OCI-LY1 (cell line): ENCODE data around the gene TRPM3.

ENCODE experiments used
- EZH2 ChIP-seq: fragments of 200-600 bp; sonication (generic), shearing (Covaris generic); IDR thresholded peaks from 2 replicates; pipeline ENCODE4 v1.8.0; 2017; ENCODE audit warnings: borderline replicate concordance, mixed run types, mild to moderate bottlenecking, antibody characterized with exemption, low read length, moderate library complexity, mixed read lengths
- TF ChIP-seq, protein P1 (sequence below): fragments of 200-600 bp; sonication (generic), shearing (Covaris generic); IDR thresholded peaks from 2 replicates; pipeline ENCODE4 v1.5.1; 2017; ENCODE audit warnings: mild to moderate bottlenecking, antibody characterized with exemption, low read length, moderate library complexity, mixed read lengths

DNA sequence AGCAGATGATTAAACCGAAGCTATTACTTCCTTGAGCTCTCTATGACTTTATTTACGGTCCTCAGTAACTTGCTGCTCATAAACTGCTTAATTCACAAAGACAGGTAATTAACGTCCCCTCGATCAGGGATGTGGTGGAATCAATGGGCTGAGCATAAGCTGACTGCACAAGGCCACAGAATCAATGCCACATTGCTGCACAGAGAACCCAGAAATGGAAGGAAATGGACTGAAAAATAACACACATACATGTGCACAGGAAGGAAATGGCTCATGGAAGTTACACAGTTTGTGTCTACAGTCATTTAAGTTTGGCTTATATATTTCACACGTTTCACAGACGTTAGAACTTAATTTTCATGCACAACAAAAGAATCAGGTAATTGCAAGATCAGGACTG is 588.7 kb downstream of the TRPM3 start:
- TF ChIP-seq, protein P1, sequence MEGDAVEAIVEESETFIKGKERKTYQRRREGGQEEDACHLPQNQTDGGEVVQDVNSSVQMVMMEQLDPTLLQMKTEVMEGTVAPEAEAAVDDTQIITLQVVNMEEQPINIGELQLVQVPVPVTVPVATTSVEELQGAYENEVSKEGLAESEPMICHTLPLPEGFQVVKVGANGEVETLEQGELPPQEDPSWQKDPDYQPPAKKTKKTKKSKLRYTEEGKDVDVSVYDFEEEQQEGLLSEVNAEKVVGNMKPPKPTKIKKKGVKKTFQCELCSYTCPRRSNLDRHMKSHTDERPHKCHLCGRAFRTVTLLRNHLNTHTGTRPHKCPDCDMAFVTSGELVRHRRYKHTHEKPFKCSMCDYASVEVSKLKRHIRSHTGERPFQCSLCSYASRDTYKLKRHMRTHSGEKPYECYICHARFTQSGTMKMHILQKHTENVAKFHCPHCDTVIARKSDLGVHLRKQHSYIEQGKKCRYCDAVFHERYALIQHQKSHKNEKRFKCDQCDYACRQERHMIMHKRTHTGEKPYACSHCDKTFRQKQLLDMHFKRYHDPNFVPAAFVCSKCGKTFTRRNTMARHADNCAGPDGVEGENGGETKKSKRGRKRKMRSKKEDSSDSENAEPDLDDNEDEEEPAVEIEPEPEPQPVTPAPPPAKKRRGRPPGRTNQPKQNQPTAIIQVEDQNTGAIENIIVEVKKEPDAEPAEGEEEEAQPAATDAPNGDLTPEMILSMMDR, result no peak
- TF ChIP-seq EZH2, result no peak
